DND-41 (cell line): Measurements from ENCODE around the gene SPEG.

Experiments
- ATAC-seq: fragments of 200-7000 bp; cut with Tn5 transposase; 3 replicates; pipeline ENCODE4 v1.9.1; 2021; ENCODE audit warnings: low read depth; ENCODE audit not compliant: insufficient read depth
- DNase-seq: peaks from one replicate; pipeline ENCODE4 v3.0.0-alpha.2; 2020
- H2AFZ ChIP-seq: 2 replicates; pipeline ENCODE4 v1.6.0; 2012; ENCODE audit warnings: low read depth, low read length
- H3K27ac ChIP-seq: 2 replicates; pipeline ENCODE4 v1.5.1; 2012; ENCODE audit warnings: low read length, inconsistent platforms
- H3K27me3 ChIP-seq: fragments of 200-600 bp; sonication (generic); 2 replicates; pipeline ENCODE4 v1.6.0; 2012; ENCODE audit warnings: low read length, mild to moderate bottlenecking, inconsistent platforms; ENCODE audit not compliant: insufficient read depth, poor library complexity
- H3K36me3 ChIP-seq: 2 replicates; pipeline ENCODE4 v1.5.1; 2012; ENCODE audit warnings: low read length, inconsistent platforms; ENCODE audit not compliant: insufficient read depth
- H3K4me1 ChIP-seq: 2 replicates; pipeline ENCODE4 v1.5.1; 2012; ENCODE audit warnings: mild to moderate bottlenecking, low read length; ENCODE audit not compliant: insufficient read depth
- H3K4me2 ChIP-seq: 2 replicates; pipeline ENCODE4 v1.6.0; 2012; ENCODE audit warnings: mild to moderate bottlenecking, moderate library complexity, low read length, inconsistent platforms; ENCODE audit not compliant: insufficient read depth
- H3K4me3 ChIP-seq, 2 experiments: fragments of 200-600 bp in 1 of 2; shearing (Covaris generic) in 1 of 2; 2 replicates each; pipeline ENCODE4 v1.5.1; 2012 to 2016; ENCODE audit warnings: inconsistent platforms in 2 of 2, low read length in 2 of 2, mild to moderate bottlenecking in 2 of 2, low read depth in 1 of 2, moderate library complexity in 1 of 2
- H3K79me2 ChIP-seq: 2 replicates; pipeline ENCODE4 v1.6.0; 2012; ENCODE audit warnings: low read length, inconsistent platforms; ENCODE audit not compliant: insufficient read depth
- H3K9ac ChIP-seq: 2 replicates; pipeline ENCODE4 v1.6.0; 2012; ENCODE audit warnings: low read depth, mild to moderate bottlenecking, inconsistent platforms, low read length, moderate library complexity
- H3K9me3 ChIP-seq: 2 replicates; pipeline ENCODE4 v1.5.1; 2012; ENCODE audit warnings: low read length, moderate library complexity, mild to moderate bottlenecking, inconsistent platforms; ENCODE audit not compliant: insufficient read depth, severe bottlenecking
- H4K20me1 ChIP-seq: 2 replicates; pipeline ENCODE4 v1.6.0; 2012; ENCODE audit warnings: low read length; ENCODE audit not compliant: insufficient read depth
- CTCF ChIP-seq: IDR thresholded peaks from 2 replicates; pipeline ENCODE4 v1.5.1; 2012; ENCODE audit warnings: borderline replicate concordance, low read length, moderate library complexity, mild to moderate bottlenecking; ENCODE audit not compliant: poor library complexity, severe bottlenecking; ENCODE audit errors: extremely low read depth
- EZH2 ChIP-seq: IDR thresholded peaks from 3 replicates; pipeline ENCODE4 v1.6.1; 2012; ENCODE audit warnings: borderline replicate concordance, low read depth, mild to moderate bottlenecking, moderate library complexity, low read length, inconsistent platforms; ENCODE audit not compliant: severe bottlenecking

The SPEG gene

GRCh38 chr2:219466816-219467735, 32.4 kb downstream of the SPEG start:
- no peaks in the 10 kb centered on the region for H4K20me1 ChIP-seq
- H3K27ac ChIP-seq = no peak overlapping the region
- H3K9me3 ChIP-seq = no peaks in the 10 kb centered on the region
- H2AFZ ChIP-seq = no peak overlapping the region
- no peak for TF ChIP-seq EZH2
- no peak for TF ChIP-seq CTCF
- H3K9ac ChIP-seq = no peak overlapping the region
- no peak overlapping the region for H3K4me3 ChIP-seq
- H3K79me2 ChIP-seq = no peaks in the 10 kb centered on the region
- no peaks in the 10 kb centered on the region for H3K27me3 ChIP-seq
- H3K4me2 ChIP-seq = no peak overlapping the region
- ATAC-seq (no peak), DNase-seq (no peak)
- H3K4me1 ChIP-seq = no peaks in the 10 kb centered on the region
- H3K36me3 ChIP-seq = no peaks in the 10 kb centered on the region

- ATAC-seq = no peak
Measured at GRCh38 chr2:219467736-219468075, 33.1 kb downstream of the SPEG start.

GRCh38 chr2:219468410-219469185, 34.0 kb downstream of the SPEG start:
- TF ChIP-seq EZH2 (no peak), CTCF (no peak)
- no peak overlapping the region for H3K9ac ChIP-seq
- H3K36me3 ChIP-seq = no peaks in the 10 kb centered on the region
- H2AFZ ChIP-seq = no peak overlapping the region
- H4K20me1 ChIP-seq = no peaks in the 10 kb centered on the region
- H3K4me3 ChIP-seq = no peak overlapping the region
- ATAC-seq (no peak), DNase-seq (no peak)
- no peaks in the 10 kb centered on the region for H3K27me3 ChIP-seq
- no peak overlapping the region for H3K4me2 ChIP-seq
- H3K79me2 ChIP-seq = no peaks in the 10 kb centered on the region
- no peaks in the 10 kb centered on the region for H3K9me3 ChIP-seq
- no peak overlapping the region for H3K27ac ChIP-seq
- H3K4me1 ChIP-seq = no peaks in the 10 kb centered on the region

More at GRCh38 chr2:219467736-219468075, 33.1 kb downstream of the SPEG start:
- no peak overlapping the region for H3K9ac ChIP-seq
- no peaks in the 10 kb centered on the region for H4K20me1 ChIP-seq
- no peak overlapping the region for H3K27ac ChIP-seq
- H3K4me3 ChIP-seq = no peak overlapping the region
- H2AFZ ChIP-seq = no peak overlapping the region
- H3K79me2 ChIP-seq = no peaks in the 10 kb centered on the region
- no peaks in the 10 kb centered on the region for H3K4me1 ChIP-seq
- DNase-seq = no peak
- no peaks in the 10 kb centered on the region for H3K9me3 ChIP-seq
- TF ChIP-seq EZH2 (no peak), CTCF (no peak)
- no peaks in the 10 kb centered on the region for H3K27me3 ChIP-seq
- H3K4me2 ChIP-seq = no peak overlapping the region
- H3K36me3 ChIP-seq = no peaks in the 10 kb centered on the region
